Measurements from ENCODE around the gene CYP2R1. TPM values are rescaled to one million over a fixed set of nuclear protein-coding genes. Genes with fewer than 3 reads are reported as not detected.

Gene CYP2R1
- total and polyA plus RNA-seq, 2 of the 8 experiments (the other 6 are each of a cell fraction or from before 2014, with no cell fraction given), result 8.3 to 12.9 TPM

DNA sequence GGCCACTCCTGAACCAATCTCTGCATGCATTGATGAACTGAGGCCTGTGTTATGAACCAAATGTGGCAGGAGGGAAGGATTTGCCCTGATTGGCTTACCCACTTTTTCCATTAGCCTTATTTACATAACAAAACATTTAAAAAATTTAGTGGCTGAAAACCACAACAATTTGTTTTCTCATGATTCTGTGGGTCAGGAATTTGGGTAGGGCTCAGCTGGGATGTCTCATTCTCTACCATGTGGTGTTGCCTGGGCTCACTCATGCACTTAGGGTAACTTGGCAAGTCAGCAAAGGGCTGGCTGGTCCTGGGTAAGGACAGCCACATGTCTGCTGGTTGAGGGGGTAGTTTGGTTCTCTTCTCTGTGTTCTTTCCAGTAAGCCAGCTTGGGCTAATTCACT, 35.1 kb upstream of the CYP2R1 start:
- H4K5ac ChIP-seq (ENCODE audit: insufficient read length, low read depth, low read length), result no peak overlapping the region
- no peak overlapping the region for H3K27ac ChIP-seq (ENCODE audit: low read depth, low read length)
- H2BK5ac ChIP-seq (ENCODE audit: low read depth, low read length), result no peak overlapping the region
- H2BK20ac ChIP-seq (ENCODE audit: low read length), result no peak overlapping the region
- H3K4me1 ChIP-seq (replicated peaks in 1 of 4; ENCODE audit: control insufficient read depth in 3 of 4, insufficient read depth in 4 of 4, low read length in 3 of 4), result no peaks in the 10 kb centered on the region
- DNase-seq (ENCODE audit: low read depth in 1 of 2, low spot score in 2 of 2) (no peak), FAIRE-seq (no peak)
- peaks cover 0 to 3% of the 10 kb centered on the region in 2 experiments; a peak in 1 of 4 replicates for H3K9me3 ChIP-seq (ENCODE audit: insufficient read depth in 2 of 2, low read depth in 1 of 2, low read length in 1 of 2)
- H3K36me3 ChIP-seq (ENCODE audit: control insufficient read depth in 2 of 4, insufficient read depth in 4 of 4, low read length in 3 of 4), result no peaks in the 10 kb centered on the region
- CTCF ChIA-PET (ENCODE audit: partially characterized antibody), result interaction anchor here (0.6 to 2.4 kb wide), 2 partner anchors 19 to 79 kb away, joined by 3 to 5 read pairs; no protein-coding TSS in a partner anchor
- H3K23ac ChIP-seq (ENCODE audit: insufficient read length), result no peak overlapping the region
- H3K4me3 ChIP-seq (ENCODE audit: extremely low read depth in 1 of 4, insufficient read depth in 2 of 4, low read depth in 3 of 4, low read length in 4 of 4), result no peak overlapping the region
- no peak overlapping the region for H3K18ac ChIP-seq (ENCODE audit: extremely low read depth, low read length)
- H3K14ac ChIP-seq (ENCODE audit: insufficient read length), result no peak overlapping the region
- H4K20me1 ChIP-seq (replicated peaks in 1 of 2; ENCODE audit: control insufficient read depth in 1 of 2, insufficient read depth in 2 of 2, low read length in 2 of 2), result no peaks in the 10 kb centered on the region
- no peak overlapping the region for H2AK5ac ChIP-seq (ENCODE audit: low read depth, low read length)
- no peak overlapping the region for H4K91ac ChIP-seq (replicated peaks; ENCODE audit: insufficient read length, low read length)
- H2BK12ac ChIP-seq (ENCODE audit: low read depth, low read length), result no peak overlapping the region
- no peak overlapping the region for H3K4ac ChIP-seq (replicated peaks; ENCODE audit: insufficient read length, low read depth, low read length)
- TF ChIP-seq, protein P1, sequence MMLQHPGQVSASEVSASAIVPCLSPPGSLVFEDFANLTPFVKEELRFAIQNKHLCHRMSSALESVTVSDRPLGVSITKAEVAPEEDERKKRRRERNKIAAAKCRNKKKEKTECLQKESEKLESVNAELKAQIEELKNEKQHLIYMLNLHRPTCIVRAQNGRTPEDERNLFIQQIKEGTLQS (IDR thresholded peaks at IDR 0.05; ENCODE audit: insufficient read depth, low read depth, low read length), result no peak
- TF ChIP-seq CBX8 (IDR thresholded peaks at IDR 0.05; ENCODE audit: borderline replicate concordance, low read depth, low read length), result no peak
- no peak for TF ChIP-seq CHD1 (IDR thresholded peaks at IDR 0.05; ENCODE audit: low read depth, low read length)
- TF ChIP-seq, protein P2, sequence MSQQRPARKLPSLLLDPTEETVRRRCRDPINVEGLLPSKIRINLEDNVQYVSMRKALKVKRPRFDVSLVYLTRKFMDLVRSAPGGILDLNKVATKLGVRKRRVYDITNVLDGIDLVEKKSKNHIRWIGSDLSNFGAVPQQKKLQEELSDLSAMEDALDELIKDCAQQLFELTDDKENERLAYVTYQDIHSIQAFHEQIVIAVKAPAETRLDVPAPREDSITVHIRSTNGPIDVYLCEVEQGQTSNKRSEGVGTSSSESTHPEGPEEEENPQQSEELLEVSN (IDR thresholded peaks at IDR 0.05), result no peak
- TF ChIP-seq CREB1 (IDR thresholded peaks at IDR 0.05), result no peak
- no peak for TF ChIP-seq SAP30 (IDR thresholded peaks at IDR 0.05; ENCODE audit: insufficient read depth, insufficient replicate concordance, low read length)
- no peak for TF ChIP-seq EGR1 (IDR thresholded peaks at IDR 0.05; ENCODE audit: borderline replicate concordance, low read depth, low read length)
- TF ChIP-seq RAD21 (IDR thresholded peaks at IDR 0.05 in 1 of 2, conservative IDR thresholded peaks at IDR 0.05 in 1 of 2; ENCODE audit: low read depth in 2 of 2, low read length in 2 of 2), result no peak
- TF ChIP-seq HDAC2 (IDR thresholded peaks at IDR 0.05; ENCODE audit: borderline replicate concordance in 1 of 2, low read depth in 2 of 2, low read length in 2 of 2), result no peak
- TF ChIP-seq ASH2L (IDR thresholded peaks at IDR 0.05; ENCODE audit: low read length), result no peak
- TF ChIP-seq POLR2A (IDR thresholded peaks at IDR 0.05; ENCODE audit: control extremely low read depth in 1 of 2, low read depth in 2 of 2, low read length in 2 of 2), result no peak
- no peak for TF ChIP-seq GABPA (IDR thresholded peaks at IDR 0.05; ENCODE audit: borderline replicate concordance, insufficient read depth, low read length)
- H4K8ac ChIP-seq (ENCODE audit: extremely low read depth, insufficient read depth, low read length), result no peak overlapping the region
- H3K79me2 ChIP-seq (ENCODE audit: control insufficient read depth in 1 of 2, insufficient read depth in 2 of 2, low read length in 2 of 2), result no peaks in the 10 kb centered on the region
- H3K79me1 ChIP-seq (ENCODE audit: low read depth, low read length), result no peaks in the 10 kb centered on the region
- no peak overlapping the region for H3K56ac ChIP-seq (replicated peaks; ENCODE audit: insufficient read length, low read depth, low read length)
- H2BK15ac ChIP-seq (ENCODE audit: low read length), result no peak overlapping the region
- POLR2A ChIA-PET (ENCODE audit: partially characterized antibody), result no interaction called here
- no peaks in the 10 kb centered on the region for H3K23me2 ChIP-seq (ENCODE audit: low read depth, low read length)
- no peak overlapping the region for H2BK120ac ChIP-seq (replicated peaks; ENCODE audit: low read depth, low read length)
- H2AFZ ChIP-seq (ENCODE audit: low read length), result no peak overlapping the region
- H3K4me2 ChIP-seq (ENCODE audit: insufficient read depth in 1 of 2, low read depth in 2 of 2, low read length in 2 of 2), result no peak overlapping the region
- no peaks in the 10 kb centered on the region for H3K27me3 ChIP-seq (replicated peaks in 1 of 4; ENCODE audit: control insufficient read depth in 3 of 4, extremely low read depth in 1 of 4, insufficient read depth in 3 of 4, low read length in 3 of 4)
- H3K9ac ChIP-seq (replicated peaks in 1 of 4; ENCODE audit: extremely low read depth in 1 of 4, low read depth in 3 of 4, low read length in 3 of 4), result no peak overlapping the region
